Measurements from ENCODE around the gene ARHGAP44. TPM values are rescaled to one million over a fixed set of nuclear protein-coding genes. Genes with fewer than 3 reads are reported as not detected.
A peak's percentile ranks its signal among the peaks of the same experiment; 100 is the strongest.

Gene ARHGAP44
- total RNA-seq, 1 experiment from 2014 or later: 9.9 TPM

DNA sequence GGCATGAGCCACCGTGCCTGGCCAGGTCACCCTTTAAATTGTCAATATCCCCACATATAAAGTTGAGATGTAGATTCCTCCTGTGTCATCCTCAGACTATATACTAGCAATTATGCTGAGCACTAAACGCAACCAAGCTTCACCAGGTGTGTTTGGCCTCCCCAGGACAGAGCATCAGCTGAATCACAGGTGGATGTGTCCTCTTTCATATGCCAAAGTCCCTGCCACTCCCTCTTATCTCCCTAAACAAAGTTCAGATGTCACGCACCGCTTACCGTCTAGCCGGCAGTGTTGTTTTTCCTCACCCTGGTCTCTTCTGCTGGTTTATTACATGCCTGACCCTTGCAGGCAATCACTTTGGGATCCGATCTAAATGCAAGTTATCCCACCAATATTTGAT lies 43.8 kb upstream of the ARHGAP44 start:
- no peak overlapping the region for H3K4me2 ChIP-seq (ENCODE audit: insufficient read depth, insufficient read length, low read length)
- no peaks in the 10 kb centered on the region for H3K27me3 Mint-ChIP-seq (ENCODE audit: low read depth)

More for the DNA sequence above, 43.8 kb upstream of the ARHGAP44 start:
- no peaks in the 10 kb centered on the region for H3K36me3 Mint-ChIP-seq (ENCODE audit: insufficient read depth in 1 of 3, low read depth in 3 of 3)
- no peaks in the 10 kb centered on the region for H3K9me3 Mint-ChIP-seq
- H3K4ac ChIP-seq (ENCODE audit: low read depth, low read length): no peak overlapping the region
- no peak overlapping the region; a peak in 2 of 7 replicates for H3K27ac Mint-ChIP-seq
- H3K18ac ChIP-seq (ENCODE audit: insufficient read length, low read depth, low read length): no peak overlapping the region
- H3K23ac ChIP-seq (ENCODE audit: insufficient read length, low read depth, low read length): no peak overlapping the region
- no peak overlapping the region for H3T11ph ChIP-seq (ENCODE audit: low read length)
- no peaks in the 10 kb centered on the region; the same call in 1 of the 2 replicates for H3K4me1 ChIP-seq (ENCODE audit: insufficient read depth, low read length)
- H3K79me2 ChIP-seq (ENCODE audit: insufficient read depth, low read length): no peaks in the 10 kb centered on the region
- H2BK5ac ChIP-seq (ENCODE audit: insufficient read length, low read length): no peak overlapping the region
- H2AK5ac ChIP-seq (ENCODE audit: insufficient read length, low read length): no peak overlapping the region
- peak; percentile 28 for DNase-seq
- H2BK15ac ChIP-seq (ENCODE audit: low read depth, low read length): no peak overlapping the region
- no peak overlapping the region for H2BK20ac ChIP-seq (ENCODE audit: low read depth, low read length, poor library complexity, severe bottlenecking)
- H3K4me3 Mint-ChIP-seq: no peak overlapping the region
- no peak overlapping the region for H4K5ac ChIP-seq (ENCODE audit: insufficient read length, low read depth, low read length)
- no peak overlapping the region for H3K27ac ChIP-seq (ENCODE audit: insufficient read length, low read depth, low read length)
- H3K14ac ChIP-seq (ENCODE audit: insufficient read depth, low read length): no peak overlapping the region
- H2BK12ac ChIP-seq (ENCODE audit: insufficient read length, low read depth, low read length): no peak overlapping the region
- no CpG with 5 or more reads among the region's 7 CpGs for WGBS (ENCODE audit: extremely low coverage, insufficient read length, low lambda C conversion rate)
- H4K20me1 ChIP-seq (ENCODE audit: control insufficient read depth, insufficient read depth, insufficient read length): no peaks in the 10 kb centered on the region
- no peak overlapping the region for H2AFZ ChIP-seq (ENCODE audit: low read length)
- TF ChIP-seq, protein P1, sequence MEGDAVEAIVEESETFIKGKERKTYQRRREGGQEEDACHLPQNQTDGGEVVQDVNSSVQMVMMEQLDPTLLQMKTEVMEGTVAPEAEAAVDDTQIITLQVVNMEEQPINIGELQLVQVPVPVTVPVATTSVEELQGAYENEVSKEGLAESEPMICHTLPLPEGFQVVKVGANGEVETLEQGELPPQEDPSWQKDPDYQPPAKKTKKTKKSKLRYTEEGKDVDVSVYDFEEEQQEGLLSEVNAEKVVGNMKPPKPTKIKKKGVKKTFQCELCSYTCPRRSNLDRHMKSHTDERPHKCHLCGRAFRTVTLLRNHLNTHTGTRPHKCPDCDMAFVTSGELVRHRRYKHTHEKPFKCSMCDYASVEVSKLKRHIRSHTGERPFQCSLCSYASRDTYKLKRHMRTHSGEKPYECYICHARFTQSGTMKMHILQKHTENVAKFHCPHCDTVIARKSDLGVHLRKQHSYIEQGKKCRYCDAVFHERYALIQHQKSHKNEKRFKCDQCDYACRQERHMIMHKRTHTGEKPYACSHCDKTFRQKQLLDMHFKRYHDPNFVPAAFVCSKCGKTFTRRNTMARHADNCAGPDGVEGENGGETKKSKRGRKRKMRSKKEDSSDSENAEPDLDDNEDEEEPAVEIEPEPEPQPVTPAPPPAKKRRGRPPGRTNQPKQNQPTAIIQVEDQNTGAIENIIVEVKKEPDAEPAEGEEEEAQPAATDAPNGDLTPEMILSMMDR (conservative IDR thresholded peaks at IDR 0.05): no peak
- H4K91ac ChIP-seq (ENCODE audit: insufficient read length, low read depth, low read length): no peak overlapping the region
- H3K4me1 Mint-ChIP-seq: peaks cover 5 to 11% of the 10 kb centered on the region in 2 experiments
- no peaks in the 10 kb centered on the region for H3K27me3 ChIP-seq (ENCODE audit: insufficient read depth, low read length)
- H3K23me2 ChIP-seq (ENCODE audit: insufficient read length, low read depth, low read length, poor library complexity, severe bottlenecking): peaks cover 2% of the 10 kb centered on the region
- no peaks in the 10 kb centered on the region for H3K79me1 ChIP-seq (ENCODE audit: insufficient read depth, low read depth, low read length, poor library complexity, severe bottlenecking)
- no peak overlapping the region for H3K56ac ChIP-seq (ENCODE audit: insufficient read length, low read depth, low read length)
- H3K9me3 ChIP-seq (ENCODE audit: control insufficient read depth, low read depth, low read length): no peaks in the 10 kb centered on the region
- no peak overlapping the region for H4K8ac ChIP-seq (replicated peaks; ENCODE audit: insufficient read length, low read depth, low read length)
- H2BK120ac ChIP-seq (ENCODE audit: low read depth, low read length, poor library complexity, severe bottlenecking): no peak overlapping the region
- no peak overlapping the region for H3K9ac ChIP-seq (ENCODE audit: extremely low read depth, insufficient read length, low read length)
